Mesodermal cell (in vitro differentiated cells): Measurements from ENCODE around the gene CASP9.

ENCODE experiments used
- H3K27ac ChIP-seq: 2 replicates; pipeline ENCODE4 v1.7.0; 2013; ENCODE audit warnings: mild to moderate bottlenecking, low read depth, low read length, moderate library complexity; ENCODE audit not compliant: severe bottlenecking
- H3K36me3 ChIP-seq: 2 replicates; pipeline ENCODE4 v1.7.1; 2013; ENCODE audit warnings: mild to moderate bottlenecking, low read length, moderate library complexity; ENCODE audit not compliant: control insufficient read depth, insufficient read depth
- H3K4me1 ChIP-seq: one replicate; pipeline ENCODE4 v1.7.1; 2013; ENCODE audit warnings: mild to moderate bottlenecking, low read length; ENCODE audit not compliant: insufficient read depth, control insufficient read depth, poor library complexity, severe bottlenecking
- H3K4me3 ChIP-seq: 2 replicates; pipeline ENCODE4 v1.7.0; 2013; ENCODE audit warnings: low read length, control low read depth, mild to moderate bottlenecking; ENCODE audit not compliant: insufficient read depth, poor library complexity, severe bottlenecking; ENCODE audit errors: extremely low read depth
- H3K9me3 ChIP-seq: 2 replicates; pipeline ENCODE4 v1.7.1; 2013; ENCODE audit warnings: mild to moderate bottlenecking, low read length, moderate library complexity; ENCODE audit not compliant: control insufficient read depth
- WGBS, 2 experiments: methylation state at CpG; one replicate each; pipeline ENCODE4 v1.1.5; 2013; ENCODE audit warnings: missing lambda C conversion rate in 2 of 2; ENCODE audit not compliant: insufficient coverage in 2 of 2; 5-methylcytosine and 5-hydroxymethylcytosine counted together

Gene CASP9

DNA sequence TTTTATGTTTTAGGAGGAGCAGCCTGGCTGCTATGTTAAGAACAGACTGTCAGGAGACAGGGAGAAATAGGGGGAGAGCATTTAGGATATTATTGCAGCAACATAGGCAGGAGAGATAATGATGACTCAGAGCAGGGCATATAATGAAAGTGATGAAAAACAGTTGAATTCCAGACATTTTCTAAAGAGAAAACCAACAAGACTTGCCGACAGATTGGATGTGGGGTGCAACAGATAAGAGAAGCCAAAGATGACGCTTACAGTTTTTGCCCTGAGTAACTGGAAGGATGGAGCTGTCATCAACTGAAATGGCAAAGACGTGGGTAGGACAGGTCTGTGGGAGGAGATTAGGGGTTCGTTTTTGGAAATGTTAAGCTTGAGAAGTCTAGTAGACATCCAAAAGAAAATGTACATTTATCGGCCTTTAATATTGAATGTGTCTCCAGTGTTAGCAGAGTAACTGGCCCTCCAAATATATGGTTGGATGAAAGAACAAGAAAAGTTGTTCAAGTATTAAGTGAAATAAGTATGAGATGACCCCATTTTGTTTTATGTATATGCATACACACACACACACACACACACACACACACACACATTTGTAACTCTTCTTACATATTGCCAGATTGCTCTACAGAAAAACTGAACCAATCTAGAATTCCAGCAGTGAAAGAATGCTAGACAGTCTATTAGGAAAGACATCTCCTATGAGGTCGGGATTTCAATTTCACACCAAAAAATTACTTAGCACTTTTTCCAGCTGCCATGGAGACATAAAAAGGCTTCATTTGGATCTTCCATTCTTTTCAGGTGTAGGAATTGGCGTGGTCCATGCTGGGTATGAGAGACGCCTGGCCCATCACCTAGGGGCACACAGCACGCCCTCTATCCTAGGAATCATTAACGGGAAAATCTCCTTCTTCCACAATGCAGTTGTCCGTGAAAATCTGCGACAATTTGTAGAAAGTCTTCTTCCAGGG is 19.9 kb upstream of the CASP9 start:
- Histone ChIP-seq H3K27ac (no peak overlapping the region), H3K36me3 (peaks cover 69% of the 10 kb centered on the region), H3K4me1 (no peaks in the 10 kb centered on the region), H3K9me3 (no peaks in the 10 kb centered on the region), H3K4me3 (no peak overlapping the region)
- 92 to 95% methylated on average over 7 to 10 of the region's 12 CpGs for WGBS, 2 experiments

DNA sequence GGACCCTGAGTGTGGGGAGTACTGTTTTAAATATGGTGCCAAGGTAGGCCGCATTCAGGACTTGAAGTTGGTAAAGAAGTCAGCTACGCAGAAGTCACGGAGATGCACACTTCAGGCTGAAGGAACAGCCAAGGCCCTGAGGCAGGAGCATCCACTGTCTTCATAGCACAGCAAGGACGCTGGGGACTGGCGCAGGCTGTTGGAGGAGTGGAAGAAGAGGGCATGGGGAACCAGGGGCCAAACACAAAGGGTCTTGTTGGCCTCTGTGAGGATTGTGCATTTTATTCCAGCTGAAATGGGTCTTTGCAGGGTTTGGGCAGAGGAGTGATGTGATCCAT is 19.2 kb upstream of the CASP9 start:
- no peaks in the 10 kb centered on the region for H3K9me3 ChIP-seq
- H3K36me3 ChIP-seq = peaks cover 70% of the 10 kb centered on the region
- H3K4me1 ChIP-seq = no peaks in the 10 kb centered on the region
- 99 to 100% methylated on average over 5 of the region's 5 CpGs for WGBS, 2 experiments
- H3K27ac ChIP-seq = no peak overlapping the region
- no peak overlapping the region for H3K4me3 ChIP-seq

DNA sequence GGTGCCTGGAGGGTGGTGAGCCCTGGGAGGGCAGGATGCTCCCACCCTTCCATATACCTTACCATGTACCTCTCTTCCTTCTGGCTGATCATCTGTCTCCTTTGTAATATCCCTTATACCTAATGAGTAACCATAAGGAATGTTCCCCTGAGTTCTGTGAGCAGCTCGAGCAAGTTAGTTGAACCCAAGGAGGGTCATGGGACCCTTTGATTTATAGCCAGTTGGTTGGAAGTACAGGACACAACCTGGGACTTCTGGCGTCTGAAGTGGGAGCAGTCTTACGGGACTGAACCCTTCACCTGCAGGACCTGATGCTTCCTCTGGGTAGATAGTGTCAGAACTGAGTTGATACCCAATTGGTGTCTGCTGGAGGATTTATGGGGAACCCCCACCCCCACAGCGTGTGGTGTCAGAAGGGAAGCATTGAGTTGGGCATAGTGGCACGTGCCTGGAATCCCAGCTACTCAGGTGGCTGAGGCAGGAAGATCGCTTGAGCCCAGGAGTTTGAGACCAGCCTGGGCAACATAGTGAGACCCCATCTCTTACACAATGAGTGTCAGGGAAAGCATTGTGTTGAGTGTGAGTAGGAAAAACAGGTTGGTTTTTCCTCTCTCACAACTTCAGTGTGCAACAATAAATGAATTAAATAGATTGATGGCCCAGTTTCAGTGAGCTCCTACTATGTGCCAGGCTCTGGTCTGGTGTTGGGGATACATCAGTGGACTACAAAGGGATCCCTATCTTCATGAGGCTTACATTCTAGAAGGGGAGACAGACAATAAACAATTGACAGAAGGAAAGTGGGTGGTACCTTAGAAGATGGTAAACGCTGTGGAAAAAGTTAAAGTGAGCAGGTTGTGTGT is 18.6 kb upstream of the CASP9 start:
- peaks cover 64% of the 10 kb centered on the region for H3K36me3 ChIP-seq
- H3K9me3 ChIP-seq = no peaks in the 10 kb centered on the region
- no peaks in the 10 kb centered on the region for H3K4me1 ChIP-seq
- H3K27ac ChIP-seq = no peak overlapping the region
- H3K4me3 ChIP-seq = no peak overlapping the region
- 91 to 93% methylated on average over 4 of the region's 7 CpGs for WGBS, 2 experiments

DNA sequence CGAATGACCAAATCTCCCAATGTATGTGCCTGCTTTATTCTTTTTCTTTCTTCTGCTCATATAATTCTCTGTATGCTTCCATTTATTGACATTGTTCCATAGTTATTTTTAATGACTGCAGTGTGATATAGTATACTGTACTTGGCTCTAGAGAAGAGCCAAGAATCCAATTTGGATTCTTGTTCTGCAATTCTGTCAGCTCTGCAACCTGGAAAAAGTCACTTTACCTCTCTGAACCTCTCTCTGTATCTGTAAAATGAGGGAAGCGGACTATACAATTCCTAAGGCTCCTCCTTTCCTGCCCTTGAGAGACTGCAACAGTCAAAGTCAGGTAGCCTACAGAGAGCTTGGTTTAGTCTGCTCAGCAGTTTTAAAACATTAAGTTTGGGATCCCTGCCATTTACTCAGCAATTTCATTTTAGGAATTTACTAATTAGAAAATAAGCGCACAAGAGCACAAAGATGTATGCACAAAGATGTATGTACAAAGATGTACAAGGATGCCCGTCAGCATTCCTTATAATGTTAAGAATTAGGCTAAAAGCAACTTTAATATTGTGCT is 17.3 kb upstream of the CASP9 start:
- Histone ChIP-seq H3K27ac (no peak overlapping the region), H3K4me1 (no peaks in the 10 kb centered on the region), H3K9me3 (no peaks in the 10 kb centered on the region), H3K4me3 (no peak overlapping the region), H3K36me3 (peaks cover 63% of the 10 kb centered on the region)
- 86 to 90% methylated on average over 1 of the region's 4 CpGs for WGBS, 2 experiments

DNA sequence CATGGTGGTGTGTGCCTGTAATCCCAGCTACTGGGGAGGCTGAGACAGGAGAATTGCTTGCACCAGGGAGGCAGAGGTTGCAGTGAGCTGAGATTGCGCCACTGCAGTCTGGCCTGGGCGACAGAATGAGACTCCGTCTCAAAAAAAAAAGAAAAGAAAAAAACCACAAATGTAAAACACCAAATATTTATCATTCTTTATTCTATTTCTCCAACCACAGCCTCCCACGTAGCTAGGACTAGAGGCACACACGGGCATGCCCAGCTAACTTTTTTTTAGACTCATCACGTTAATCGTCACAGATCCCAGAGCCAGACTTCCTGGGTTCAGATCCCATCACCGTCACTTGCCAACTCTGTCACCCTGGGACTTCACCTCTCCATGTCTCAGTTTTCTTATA is 16.2 kb upstream of the CASP9 start:
- Histone ChIP-seq H3K27ac (no peak overlapping the region), H3K4me3 (no peak overlapping the region), H3K9me3 (no peaks in the 10 kb centered on the region), H3K36me3 (peaks cover 68% of the 10 kb centered on the region), H3K4me1 (no peaks in the 10 kb centered on the region)
- 92 to 100% methylated on average over 3 to 7 of the region's 8 CpGs for WGBS, 2 experiments

DNA sequence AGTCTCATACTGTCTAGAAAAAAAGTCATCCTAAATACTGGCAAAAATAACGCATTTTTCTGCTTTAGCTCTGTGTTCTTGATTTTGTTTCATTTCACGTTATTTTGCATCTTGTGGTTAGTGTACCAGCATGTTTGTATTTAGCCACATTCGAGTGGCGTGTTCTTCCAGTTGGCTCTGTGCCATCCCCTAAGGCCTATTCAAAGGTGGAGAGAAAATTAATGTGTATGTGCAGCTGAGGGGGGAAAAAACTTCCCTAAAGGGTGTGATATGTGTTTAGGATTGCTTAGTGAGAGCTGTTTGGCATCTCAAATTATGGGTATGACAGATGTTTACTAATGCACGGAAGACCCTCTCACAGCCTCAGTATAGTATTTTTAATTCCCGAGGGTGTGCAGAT is 14.8 kb upstream of the CASP9 start:
- Histone ChIP-seq H3K4me3 (no peak overlapping the region), H3K36me3 (peaks cover 75% of the 10 kb centered on the region), H3K9me3 (no peaks in the 10 kb centered on the region), H3K27ac (no peak overlapping the region), H3K4me1 (no peaks in the 10 kb centered on the region)
- 75% methylated on average over 2 of the region's 6 CpGs; no CpG with 5 or more reads in 1 of the 2 experiments for WGBS, 2 experiments

DNA sequence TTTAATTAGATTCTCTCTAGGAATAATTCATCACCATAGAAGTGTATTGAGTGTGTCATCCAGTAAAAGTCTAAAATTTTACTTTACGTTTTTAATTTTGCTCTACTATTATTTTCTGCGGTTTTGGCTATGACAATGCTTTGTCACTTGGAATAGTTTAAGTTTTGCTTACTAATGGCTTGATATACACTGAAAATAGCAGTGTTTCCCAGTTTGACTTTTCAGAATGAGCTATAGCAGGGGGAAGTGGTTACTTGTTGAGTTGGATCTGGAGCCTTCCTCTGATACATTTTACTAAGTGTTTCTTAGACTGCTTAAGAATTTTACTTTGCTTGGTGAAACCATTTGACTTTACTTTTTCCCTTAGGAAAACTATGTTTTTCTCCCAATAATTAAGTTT is 7.7 kb upstream of the CASP9 start:
- H3K4me1 ChIP-seq = no peaks in the 10 kb centered on the region
- peaks cover 46% of the 10 kb centered on the region for H3K36me3 ChIP-seq
- no peak overlapping the region for H3K4me3 ChIP-seq
- H3K9me3 ChIP-seq = no peaks in the 10 kb centered on the region
- no peak overlapping the region for H3K27ac ChIP-seq
- no CpG with 5 or more reads among the region's 2 CpGs for WGBS, 2 experiments

DNA sequence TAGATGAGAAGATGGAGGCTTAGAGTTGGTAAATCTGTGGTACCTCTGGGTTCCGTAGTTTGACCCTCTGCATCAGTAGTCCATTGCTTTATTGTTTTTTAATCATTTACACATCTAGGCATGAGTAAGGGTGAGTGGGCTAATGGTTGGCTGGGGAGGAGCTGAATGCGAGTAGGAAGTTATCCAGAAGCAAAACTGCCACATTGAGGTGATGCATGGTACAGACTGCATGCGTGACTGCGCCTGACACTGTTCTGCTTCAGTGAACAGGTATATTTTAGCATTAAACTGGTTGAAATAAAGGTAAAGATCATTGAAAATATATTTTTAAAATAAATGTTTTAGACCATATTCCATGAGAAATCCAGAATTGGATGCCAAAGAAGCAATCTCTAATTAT is 7.0 kb upstream of the CASP9 start:
- Histone ChIP-seq H3K27ac (no peak overlapping the region), H3K9me3 (no peaks in the 10 kb centered on the region), H3K4me1 (peaks cover 2% of the 10 kb centered on the region), H3K36me3 (peaks cover 39% of the 10 kb centered on the region), H3K4me3 (no peak overlapping the region)
- 100% methylated on average over 1 of the region's 4 CpGs for WGBS, 2 experiments

DNA sequence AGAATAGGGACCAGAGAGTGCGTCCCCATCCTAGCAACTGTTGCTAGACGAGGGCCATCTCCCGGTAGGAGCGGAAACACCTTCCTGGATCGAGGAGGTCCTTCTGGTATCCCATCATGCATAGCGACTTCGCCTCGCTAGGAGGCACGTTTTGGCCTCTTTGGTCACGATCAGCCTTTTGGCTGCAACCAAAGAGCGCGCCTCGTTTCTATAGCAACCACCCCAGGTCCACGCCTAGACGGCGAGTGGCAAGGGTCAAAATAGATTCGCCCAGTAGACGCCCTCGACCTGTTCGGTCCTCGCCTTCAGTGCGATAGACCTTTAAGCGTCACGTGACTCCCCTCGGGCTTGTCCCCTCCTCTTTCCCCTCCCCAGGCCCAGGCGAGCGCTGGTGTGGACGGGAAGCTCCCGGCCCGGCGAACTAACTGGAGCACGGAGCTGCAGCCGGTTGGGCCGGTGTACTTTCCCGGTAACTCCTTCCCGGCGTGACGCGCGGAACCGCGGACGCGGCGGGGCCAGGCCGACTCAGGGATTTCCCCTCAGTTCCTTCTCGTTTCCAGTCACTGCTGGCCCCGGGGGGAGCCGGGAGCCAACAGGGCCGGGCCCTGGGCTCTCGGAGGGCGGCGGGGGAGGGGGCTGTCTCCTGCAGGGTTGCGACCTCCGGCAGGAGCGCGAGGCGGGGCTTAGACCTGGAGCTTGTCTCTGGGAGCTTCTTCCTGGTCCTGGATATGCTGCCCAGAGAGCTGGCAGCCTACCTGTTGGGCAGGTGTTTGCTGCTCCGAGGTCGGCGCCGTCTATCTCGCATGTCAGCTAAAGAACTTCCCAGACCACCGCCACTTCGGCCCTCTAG is 2.7 kb upstream of the CASP9 start, which contains the start of gene DNAJC16:
TSS of gene DNAJC16 (plus strand) at position 359 of the 850 bp plus-strand sequence. CDS start 2,258 bp downstream, outside the sequence.
- H3K4me3 ChIP-seq = peak within 1 kb of the TSS; percentile 72
- WGBS, 2 experiments = 0% methylated on average over 53 to 58 of the region's 65 CpGs
- H3K27ac ChIP-seq = peak within 1 kb of the TSS; percentile 94
- no peaks in the 10 kb centered on the region for H3K9me3 ChIP-seq
- H3K4me1 ChIP-seq = peaks cover 13% of the 10 kb centered on the region
- H3K36me3 ChIP-seq = peaks cover 16% of the 10 kb centered on the region

DNA sequence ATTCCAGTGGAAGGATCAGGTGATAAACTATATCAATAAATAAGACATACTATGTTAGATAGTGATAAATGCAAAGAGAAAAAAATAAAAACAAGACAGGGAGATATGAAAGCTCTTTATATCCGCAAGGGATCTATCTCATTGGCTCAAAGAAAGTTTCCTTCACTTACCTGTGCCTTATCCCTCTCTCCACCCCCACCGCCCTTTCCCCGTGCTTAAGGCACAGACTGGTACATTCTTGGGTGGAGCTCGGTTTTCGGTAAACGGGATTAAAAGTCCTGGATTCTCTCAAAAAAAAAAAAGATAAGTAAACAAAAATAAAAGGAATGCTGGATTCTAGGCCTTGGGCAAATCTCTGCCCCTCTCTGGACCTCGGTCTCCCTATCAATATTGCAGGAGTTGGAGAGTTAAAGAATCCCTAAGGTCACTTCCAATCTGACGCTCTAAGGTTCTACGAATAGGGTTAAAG is 2.0 kb upstream of the CASP9 start:
- WGBS, 2 experiments = 0% methylated on average over 1 to 2 of the region's 9 CpGs
- peaks cover 13% of the 10 kb centered on the region for H3K4me1 ChIP-seq
- peak overlapping the region; percentile 82 for H3K27ac ChIP-seq
- H3K36me3 ChIP-seq = peaks cover 14% of the 10 kb centered on the region
- peak overlapping the region; percentile 72 for H3K4me3 ChIP-seq
- H3K9me3 ChIP-seq = no peaks in the 10 kb centered on the region
